Duodenal mucosa (tissue), 2 donors: ENCODE data around the gene ATRN.
"Not testable (repeated sequence)": the region's sequence is repeated elsewhere in the genome, so short reads cannot be mapped to it uniquely, and the experiment has no call there.

Source experiments
- H3K27ac ChIP-seq: one replicate; pipeline ENCODE4 v1.7.0; 2013; ENCODE audit warnings: low read depth, low read length
- H3K27me3 ChIP-seq, 2 donors: one replicate each; pipeline ENCODE4 v1.7.0; 2013; ENCODE audit warnings: low read length in 2 of 2, control low read depth in 1 of 2; ENCODE audit not compliant: insufficient read depth in 2 of 2, control insufficient read depth in 1 of 2
- H3K36me3 ChIP-seq, 2 donors: one replicate each; pipeline ENCODE4 v1.7.0; 2013; ENCODE audit warnings: low read length in 2 of 2, control low read depth in 1 of 2; ENCODE audit not compliant: insufficient read depth in 2 of 2, control insufficient read depth in 1 of 2
- H3K4me1 ChIP-seq, 2 donors: one replicate each; pipeline ENCODE4 v1.7.0; 2013; ENCODE audit warnings: low read length in 2 of 2, control low read depth in 1 of 2; ENCODE audit not compliant: insufficient read depth in 2 of 2, control insufficient read depth in 1 of 2
- H3K4me3 ChIP-seq, 2 donors: one replicate each; pipeline ENCODE4 v1.7.0; 2013; ENCODE audit warnings: low read length in 2 of 2, low read depth in 1 of 2
- H3K9ac ChIP-seq, 2 donors: one replicate each; pipeline ENCODE4 v1.7.0; 2013; ENCODE audit warnings: low read length in 2 of 2, low read depth in 1 of 2
- H3K9me3 ChIP-seq, 2 donors: one replicate each; pipeline ENCODE4 v1.7.0; 2013; ENCODE audit warnings: low read length in 2 of 2, control low read depth in 1 of 2; ENCODE audit not compliant: control insufficient read depth in 1 of 2

Gene ATRN

DNA sequence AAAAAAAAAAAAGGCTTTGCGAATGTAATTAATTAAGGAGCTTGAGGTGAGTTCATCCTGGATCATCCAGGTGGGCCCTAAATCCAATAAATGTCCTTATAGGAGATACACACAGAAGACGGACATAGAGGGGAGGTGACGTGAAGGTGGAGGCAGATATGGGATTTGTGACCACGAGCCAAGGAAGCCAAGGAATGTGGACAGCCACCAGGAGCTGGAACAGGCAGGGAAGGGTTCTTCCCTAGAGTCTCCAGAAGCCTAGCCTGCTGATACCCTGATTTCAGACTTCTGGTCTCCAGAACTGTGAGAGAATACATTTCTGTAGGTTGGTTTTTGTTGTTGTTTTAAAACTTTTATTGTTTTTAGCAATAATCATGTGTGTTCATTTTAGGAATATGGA, 6.7 kb upstream of the ATRN start:
- no peak overlapping the region for H3K4me3 ChIP-seq
- no peak overlapping the region for H3K27ac ChIP-seq
- no peaks in the 10 kb centered on the region for H3K36me3 ChIP-seq
- no peak overlapping the region for H3K9ac ChIP-seq
- H3K4me1 ChIP-seq: peaks cover 7 to 11% of the 10 kb centered on the region in 2 donors
- H3K9me3 ChIP-seq: no peaks in the 10 kb centered on the region
- H3K27me3 ChIP-seq: no peaks in the 10 kb centered on the region

- no peaks in the 10 kb centered on the region for H3K9me3 ChIP-seq
- no peak overlapping the region for H3K4me3 ChIP-seq
Observed at GRCh38 chr20:3465301-3465700, 5.5 kb upstream of the ATRN start.

GRCh38 chr20:3470208-3470626, 601 bp upstream of the ATRN start:
- peaks cover 0 to 3% of the 10 kb centered on the region in 2 donors for H3K36me3 ChIP-seq
- H3K27me3 ChIP-seq: no peaks in the 10 kb centered on the region
- H3K4me1 ChIP-seq: peaks cover 24 to 32% of the 10 kb centered on the region in 2 donors
- no peak overlapping the region for H3K27ac ChIP-seq
- no peaks in the 10 kb centered on the region for H3K9me3 ChIP-seq
- H3K4me3 ChIP-seq: peak overlapping the region; percentile 80 to 88
- peak overlapping the region; percentile 72 to 75 for H3K9ac ChIP-seq

More at GRCh38 chr20:3465301-3465700, 5.5 kb upstream of the ATRN start:
- Histone ChIP-seq H3K4me1 (peaks cover 3% of the 10 kb centered on the region in 2 donors), H3K27ac (no peak overlapping the region), H3K27me3 (no peaks in the 10 kb centered on the region), H3K36me3 (no peaks in the 10 kb centered on the region), H3K9ac (no peak overlapping the region)

GRCh38 chr20:3471397-3472021, 691 bp downstream of the ATRN start:
- H3K27me3 ChIP-seq: no peaks in the 10 kb centered on the region
- peaks cover 24 to 32% of the 10 kb centered on the region in 2 donors for H3K4me1 ChIP-seq
- peak overlapping the region; percentile 72 to 75 for H3K9ac ChIP-seq
- peaks cover 0 to 3% of the 10 kb centered on the region in 2 donors for H3K36me3 ChIP-seq
- H3K9me3 ChIP-seq: no peaks in the 10 kb centered on the region
- no peak overlapping the region for H3K27ac ChIP-seq
- H3K4me3 ChIP-seq: peak overlapping the region; percentile 80 to 88

GRCh38 chr20:3472105-3472504, 1.3 kb downstream of the ATRN start:
- peak overlapping the region; percentile 80 to 88 for H3K4me3 ChIP-seq
- no peaks in the 10 kb centered on the region for H3K9me3 ChIP-seq
- H3K27ac ChIP-seq: no peak overlapping the region
- peak overlapping the region; percentile 72 to 75 for H3K9ac ChIP-seq
- no peaks in the 10 kb centered on the region for H3K27me3 ChIP-seq
- H3K4me1 ChIP-seq: peaks cover 24 to 32% of the 10 kb centered on the region in 2 donors
- peaks cover 0 to 3% of the 10 kb centered on the region in 2 donors for H3K36me3 ChIP-seq

GRCh38 chr20:3473324-3473723, 2.5 kb downstream of the ATRN start:
- Histone ChIP-seq H3K9me3 (no peaks in the 10 kb centered on the region), H3K27ac (no peak overlapping the region), H3K27me3 (no peaks in the 10 kb centered on the region), H3K4me1 (peaks cover 24 to 32% of the 10 kb centered on the region in 2 donors), H3K4me3 (peak overlapping the region; percentile 80 to 88), H3K36me3 (peaks cover 0 to 3% of the 10 kb centered on the region in 2 donors), H3K9ac (peak overlapping the region in 1 of 2 donors; percentile 13)

GRCh38 chr20:3473944-3474343, 3.1 kb downstream of the ATRN start:
- Histone ChIP-seq H3K9ac (peak overlapping the region in 1 of 2 donors; percentile 13), H3K27me3 (no peaks in the 10 kb centered on the region), H3K9me3 (no peaks in the 10 kb centered on the region), H3K4me3 (peak overlapping the region; percentile 80 to 88), H3K27ac (no peak overlapping the region), H3K36me3 (peaks cover 0 to 3% of the 10 kb centered on the region in 2 donors), H3K4me1 (peaks cover 28 to 32% of the 10 kb centered on the region in 2 donors)

DNA sequence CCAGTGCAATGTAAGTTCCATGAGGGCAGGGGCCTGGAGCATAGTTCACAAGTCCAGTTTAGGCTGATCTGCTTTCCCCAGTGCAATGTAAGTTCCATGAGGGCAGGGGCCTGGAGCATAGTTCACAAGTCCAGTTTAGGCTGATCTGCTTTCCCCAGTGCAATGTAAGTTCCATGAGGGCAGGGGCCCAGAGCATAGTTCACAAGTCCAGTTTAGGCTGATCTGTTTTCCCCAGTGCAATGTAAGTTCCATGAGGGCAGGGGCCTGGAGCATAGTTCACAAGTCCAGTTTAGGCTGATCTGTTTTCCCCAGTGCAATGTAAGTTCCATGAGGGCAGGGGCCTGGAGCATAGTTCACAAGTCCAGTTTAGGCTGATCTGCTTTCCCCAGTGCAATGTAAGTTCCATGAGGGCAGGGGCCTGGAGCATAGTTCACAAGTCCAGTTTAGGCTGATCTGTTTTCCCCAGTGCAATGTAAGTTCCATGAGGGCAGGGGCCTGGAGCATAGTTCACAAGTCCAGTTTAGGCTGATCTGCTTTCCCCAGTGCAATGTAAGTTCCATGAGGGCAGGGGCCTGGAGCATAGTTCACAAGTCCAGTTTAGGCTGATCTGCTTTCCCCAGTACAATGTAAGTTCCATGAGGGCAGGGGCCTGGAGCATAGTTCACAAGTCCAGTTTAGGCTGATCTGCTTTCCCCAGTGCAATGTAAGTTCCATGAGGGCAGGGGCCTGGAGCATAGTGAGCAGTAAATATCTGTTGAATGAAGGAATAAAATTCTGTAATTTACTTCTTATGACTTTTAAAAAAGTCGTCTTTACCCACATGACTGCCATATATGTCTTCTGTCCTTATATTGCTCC, 6.4 kb downstream of the ATRN start:
- not testable (repeated sequence) for H3K36me3 ChIP-seq, H3K27ac ChIP-seq, H3K9ac ChIP-seq, H3K9me3 ChIP-seq, H3K27me3 ChIP-seq, H3K4me3 ChIP-seq
- H3K4me1 ChIP-seq: peaks cover 19 to 23% of the 10 kb centered on the region in 2 donors

DNA sequence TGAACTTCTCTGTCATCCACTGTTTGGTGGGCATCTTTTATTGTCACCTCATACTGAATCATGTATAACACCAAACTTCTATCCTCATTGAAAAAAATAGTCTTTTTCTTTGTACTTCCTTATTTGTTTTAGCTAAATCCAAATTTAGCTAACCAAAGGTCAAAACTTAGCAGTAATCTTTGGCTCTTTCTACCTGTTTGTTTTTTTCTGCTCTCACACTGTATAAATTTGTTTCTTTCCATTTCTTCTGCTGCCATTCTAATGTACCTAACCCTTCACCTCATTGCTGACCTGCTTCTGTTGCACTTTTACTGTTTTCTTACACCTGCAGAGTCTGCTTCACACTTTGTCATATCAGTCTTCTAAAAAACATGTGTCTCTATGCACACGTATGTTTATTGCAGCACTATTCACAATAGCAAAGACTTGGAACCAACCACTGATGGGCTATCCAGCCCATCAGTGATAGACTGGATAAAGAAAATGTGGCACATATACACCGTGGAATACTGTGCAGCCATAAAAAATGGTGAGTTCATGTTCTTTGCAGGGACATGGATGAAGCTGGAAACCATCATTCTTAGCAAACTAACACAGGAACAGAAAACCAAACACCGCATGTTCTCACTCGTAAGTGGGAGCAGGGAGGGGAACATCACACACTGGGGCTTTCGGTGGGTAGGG, 7.2 kb downstream of the ATRN start:
- H3K36me3 ChIP-seq: peaks cover 3 to 9% of the 10 kb centered on the region in 2 donors
- no peaks in the 10 kb centered on the region for H3K27me3 ChIP-seq
- H3K4me3 ChIP-seq: no peak overlapping the region
- peaks cover 14 to 16% of the 10 kb centered on the region in 2 donors for H3K4me1 ChIP-seq
- no peak overlapping the region for H3K9ac ChIP-seq
- H3K9me3 ChIP-seq: no peaks in the 10 kb centered on the region
- H3K27ac ChIP-seq: no peak overlapping the region

DNA sequence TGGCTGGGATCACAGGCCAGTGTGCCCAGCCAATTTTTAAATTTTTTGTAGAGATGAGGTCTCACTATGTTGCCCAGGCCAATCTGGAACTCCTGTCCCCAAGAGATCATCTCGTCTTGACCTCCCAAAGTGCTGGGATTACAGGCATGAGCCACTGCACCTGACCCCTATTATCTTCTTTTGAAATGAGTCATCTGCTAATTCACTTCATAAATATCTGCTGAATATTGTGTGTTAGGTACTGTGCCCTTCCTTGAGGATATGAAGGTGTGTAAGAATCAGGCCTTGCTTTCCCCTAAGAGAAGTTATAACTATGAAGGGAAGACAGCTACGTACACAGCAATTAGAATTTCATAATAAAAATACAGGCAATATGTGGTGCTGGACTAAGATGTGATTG, 8.2 kb downstream of the ATRN start:
- no peak overlapping the region for H3K27ac ChIP-seq

More for the DNA sequence above, 8.2 kb downstream of the ATRN start:
- Histone ChIP-seq H3K4me1 (peaks cover 5 to 10% of the 10 kb centered on the region in 2 donors), H3K9me3 (no peaks in the 10 kb centered on the region), H3K27me3 (no peaks in the 10 kb centered on the region), H3K36me3 (peaks cover under 1 to 9% of the 10 kb centered on the region in 2 donors), H3K4me3 (no peak overlapping the region), H3K9ac (no peak overlapping the region)
